HG03565 (cell line): Measurements from ENCODE around the gene MCM6.

ENCODE experiments used
- ATAC-seq: cut with Tn5 transposase; IDR thresholded peaks from one replicate; pipeline ENCODE4 v1.9.1; 2021; ENCODE audit warnings: mild to moderate bottlenecking, moderate library complexity; ENCODE audit not compliant: unreplicated experiment

The MCM6 gene

DNA sequence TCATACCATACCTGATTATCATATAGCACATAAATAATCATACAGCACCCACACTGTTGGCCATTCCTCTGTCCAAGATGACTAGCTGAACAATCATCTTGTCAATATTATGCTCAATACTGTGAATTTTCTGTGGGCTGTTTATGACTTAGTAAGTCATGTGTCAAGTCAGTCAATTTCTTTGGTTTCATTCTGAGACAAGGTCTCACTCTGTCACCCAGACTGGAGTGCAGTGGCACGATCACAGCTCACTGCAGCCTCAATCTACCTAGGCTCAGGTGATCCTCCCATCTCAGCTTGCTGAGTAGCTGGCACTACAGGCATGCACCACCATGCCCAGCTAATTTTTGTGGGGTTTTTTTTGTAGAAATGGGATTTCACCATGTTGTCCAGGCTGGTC, 5.7 kb downstream of the MCM6 start:
- peak; percentile 73 for ATAC-seq

DNA sequence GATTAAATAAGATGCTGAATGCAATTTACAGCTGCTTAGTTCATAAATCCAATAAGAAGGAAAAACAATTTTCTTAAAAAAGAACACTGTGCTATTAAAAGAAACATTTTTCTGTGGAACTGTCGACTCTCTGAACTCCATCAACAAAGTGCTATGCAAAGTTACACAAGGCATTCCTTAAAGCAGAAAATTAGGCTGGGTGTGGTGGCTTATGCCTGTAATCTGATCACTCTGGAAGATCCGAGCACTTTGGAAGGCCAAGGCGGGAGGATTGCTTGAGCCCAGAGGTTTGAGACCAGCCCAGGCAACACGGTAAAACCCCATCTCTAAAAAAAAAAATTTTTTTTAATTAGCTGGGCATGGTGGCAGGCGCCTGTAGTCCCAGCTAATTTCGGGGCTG, 13.0 kb downstream of the MCM6 start:
- ATAC-seq, result no peak

DNA sequence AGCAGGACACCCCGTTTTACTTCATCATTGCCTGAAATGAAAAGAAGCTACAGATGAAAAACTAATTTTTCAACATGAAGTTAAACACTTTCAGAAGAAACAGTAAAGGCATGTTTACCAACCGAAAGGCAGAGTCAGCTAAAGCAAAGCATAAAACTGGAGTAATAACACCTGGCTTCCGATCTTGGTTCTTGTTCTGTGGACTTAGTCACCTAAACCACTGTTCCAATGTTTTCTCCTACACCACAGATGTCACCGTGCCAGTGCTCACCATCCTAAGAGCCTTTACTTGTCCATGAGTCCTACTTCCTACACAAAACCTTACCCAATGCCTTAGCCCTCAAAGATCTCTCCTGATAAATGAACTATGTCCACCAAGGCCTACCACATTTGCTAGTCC, 13.5 kb downstream of the MCM6 start:
- no peak for ATAC-seq

DNA sequence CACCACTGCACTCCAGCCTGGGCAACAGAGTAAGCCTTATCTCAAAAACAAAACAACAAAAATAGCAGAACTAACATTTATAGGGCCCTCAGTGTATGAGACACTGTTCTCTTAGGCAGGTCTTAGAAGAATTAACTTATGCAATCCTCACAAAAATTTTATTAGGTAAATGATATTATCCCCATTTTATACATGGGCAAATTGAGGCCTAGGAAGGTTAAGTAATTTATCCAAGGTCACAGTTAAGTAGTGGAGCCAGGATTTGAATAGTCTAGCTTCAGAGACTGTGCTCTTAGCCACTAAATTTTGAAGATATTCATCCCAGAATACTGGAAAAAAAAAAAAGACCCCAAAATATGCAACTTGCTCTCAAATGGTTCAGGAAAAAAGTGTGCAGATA, 22.8 kb downstream of the MCM6 start:
- no peak for ATAC-seq

DNA sequence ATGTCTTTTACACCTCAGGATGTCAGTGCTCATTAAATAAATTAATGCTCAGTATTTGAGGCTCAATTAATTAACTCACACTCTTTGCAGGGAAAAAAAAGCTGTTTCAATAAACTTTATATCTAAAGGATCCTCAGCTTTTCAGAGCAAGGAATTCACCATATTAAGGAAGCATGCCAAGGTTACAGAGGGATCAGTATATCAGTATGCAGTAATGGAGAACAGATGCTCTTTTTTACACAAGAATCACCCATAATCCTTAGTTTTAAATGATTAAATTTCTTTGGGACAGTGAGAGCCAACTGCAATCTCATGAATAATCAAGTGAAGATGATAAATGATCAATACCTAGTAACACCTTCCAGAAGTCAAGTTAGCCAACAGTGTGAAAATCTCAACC, 24.4 kb downstream of the MCM6 start:
- no peak for ATAC-seq

DNA sequence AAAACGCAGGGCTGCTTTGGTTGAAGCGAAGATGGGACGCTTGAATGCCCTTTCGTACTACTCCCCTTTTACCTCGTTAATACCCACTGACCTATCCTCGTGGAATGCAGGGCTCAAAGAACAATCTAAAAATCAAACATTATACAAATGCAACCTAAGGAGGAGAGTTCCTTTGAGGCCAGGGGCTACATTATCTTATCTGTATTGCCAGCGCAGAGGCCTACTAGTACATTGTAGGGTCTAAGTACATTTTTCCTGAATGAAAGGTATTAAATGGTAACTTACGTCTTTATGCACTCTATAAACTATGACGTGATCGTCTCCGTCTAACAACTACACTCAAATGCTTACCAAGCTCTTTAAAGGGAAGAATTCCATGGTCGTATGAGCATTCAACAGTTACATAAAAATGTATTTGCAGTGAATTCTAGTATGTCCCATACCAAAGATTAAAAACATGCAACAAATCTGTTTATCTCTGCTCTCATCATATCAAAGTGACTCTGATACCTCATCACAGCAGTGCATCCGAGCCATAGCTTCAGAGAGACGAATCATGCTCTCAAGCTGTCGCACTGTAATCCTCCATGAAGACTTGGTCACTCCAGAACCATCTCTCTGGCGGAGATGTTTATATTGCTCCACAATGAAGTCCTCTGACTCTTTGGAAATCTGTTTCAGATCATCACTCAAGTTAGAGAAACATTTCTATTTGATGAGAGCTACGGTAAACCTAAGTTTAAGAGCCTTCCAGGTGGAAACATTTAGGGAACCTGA, 25.2 kb downstream of the MCM6 start:
- no peak for ATAC-seq

DNA sequence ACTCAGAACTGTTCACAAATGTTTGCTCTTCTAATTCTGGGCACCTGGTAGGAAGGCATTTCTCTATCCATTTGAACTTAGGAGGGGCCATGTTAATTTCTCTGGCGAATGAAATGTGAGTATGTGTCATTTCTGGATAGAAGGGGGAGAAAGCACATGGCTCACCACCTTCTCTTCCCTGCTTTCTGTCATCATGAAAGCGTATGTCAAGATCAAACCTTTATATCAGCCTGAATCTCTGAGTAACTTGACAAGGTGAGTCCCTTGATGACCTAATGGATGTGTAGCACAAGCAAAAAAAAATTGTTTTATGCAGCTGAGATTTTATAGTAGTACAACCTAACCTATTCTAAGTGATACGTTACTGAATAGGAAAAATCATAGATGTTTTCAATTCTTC, 27.2 kb downstream of the MCM6 start:
- ATAC-seq, result no peak

DNA sequence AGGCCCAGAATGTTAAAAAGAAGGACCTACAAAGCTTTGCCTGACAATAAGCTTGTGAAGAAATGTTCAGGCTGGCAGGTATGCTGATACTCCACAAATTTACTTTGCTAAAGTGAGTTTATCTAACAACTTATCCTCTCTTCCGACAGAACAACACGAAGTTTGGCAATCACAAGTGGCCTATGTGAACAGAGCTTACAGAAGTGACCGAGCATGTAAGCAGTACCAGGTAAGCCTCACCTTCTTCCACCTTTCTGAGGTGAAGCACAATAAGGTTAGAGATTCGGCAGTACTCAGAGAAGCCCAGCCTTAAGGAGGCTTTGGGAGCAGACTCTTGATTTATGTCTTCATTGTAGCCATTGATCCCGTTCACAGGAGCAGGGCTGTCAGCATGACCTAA, 30.2 kb downstream of the MCM6 start:
- no peak for ATAC-seq

DNA sequence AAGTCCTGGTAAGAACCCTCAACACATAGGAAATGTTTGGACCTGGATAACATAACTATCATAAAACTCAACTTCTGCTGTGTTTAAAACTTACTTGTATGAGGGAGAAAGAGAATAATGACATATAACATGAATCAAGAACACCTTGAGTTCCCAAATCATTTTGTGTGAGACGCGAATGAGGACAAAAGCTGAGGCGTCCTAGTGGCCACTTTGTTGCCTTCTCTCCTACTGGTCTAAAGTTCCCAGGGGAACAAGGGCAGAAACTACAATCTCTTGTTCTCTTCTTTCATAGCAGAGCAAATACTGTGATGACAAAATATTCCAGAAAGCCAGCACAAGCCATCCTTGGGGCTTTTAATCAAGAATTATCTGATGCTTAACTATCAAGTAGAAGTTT, 31.0 kb downstream of the MCM6 start:
- ATAC-seq, result no peak

DNA sequence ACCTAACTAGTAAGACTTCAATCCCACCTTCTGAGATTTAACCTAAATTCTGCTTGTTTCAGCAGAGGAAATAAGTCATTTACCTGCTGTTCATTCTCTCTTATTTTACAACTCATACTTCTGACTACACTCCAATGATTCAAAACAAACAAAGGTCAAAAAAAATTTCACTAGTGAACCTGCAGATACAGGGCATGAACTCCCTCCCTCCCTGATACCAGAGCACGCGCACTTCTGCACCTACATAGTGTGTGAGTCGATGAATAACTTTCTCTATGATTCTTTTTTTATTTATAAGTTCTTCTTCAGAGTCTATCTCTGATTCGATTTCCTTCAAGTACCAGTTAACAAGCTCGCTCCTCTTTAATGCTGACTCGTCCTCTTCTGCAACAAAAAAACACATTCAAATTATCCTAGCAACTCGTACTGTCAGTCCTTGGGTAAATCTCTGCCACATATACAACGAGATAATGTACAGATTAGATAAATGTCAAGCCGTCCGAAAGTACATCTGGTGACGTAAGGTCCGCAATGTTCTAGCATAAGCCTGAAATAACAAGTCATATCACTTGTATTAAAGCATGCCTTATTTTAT, 31.8 kb downstream of the MCM6 start:
- ATAC-seq, result no peak

DNA sequence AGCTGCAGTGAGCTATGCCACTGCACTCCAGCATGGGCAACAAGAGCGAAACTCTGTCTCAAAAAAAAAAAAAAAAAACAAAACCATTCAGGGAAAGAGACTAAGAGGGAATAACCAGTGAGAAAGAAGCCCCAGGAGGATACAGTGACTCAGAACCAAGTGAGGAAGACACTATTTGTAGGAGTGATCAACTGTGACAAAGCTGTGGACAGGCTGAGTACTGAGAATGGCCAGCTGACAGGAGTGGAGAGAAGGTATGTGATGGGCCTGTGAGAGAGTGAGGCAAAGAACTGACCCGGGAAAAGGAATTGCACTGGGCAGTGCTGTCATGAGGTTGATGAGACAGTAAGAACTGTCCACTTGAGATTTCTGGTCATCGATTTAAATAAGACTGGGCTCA, 32.6 kb downstream of the MCM6 start:
- ATAC-seq, result no peak

DNA sequence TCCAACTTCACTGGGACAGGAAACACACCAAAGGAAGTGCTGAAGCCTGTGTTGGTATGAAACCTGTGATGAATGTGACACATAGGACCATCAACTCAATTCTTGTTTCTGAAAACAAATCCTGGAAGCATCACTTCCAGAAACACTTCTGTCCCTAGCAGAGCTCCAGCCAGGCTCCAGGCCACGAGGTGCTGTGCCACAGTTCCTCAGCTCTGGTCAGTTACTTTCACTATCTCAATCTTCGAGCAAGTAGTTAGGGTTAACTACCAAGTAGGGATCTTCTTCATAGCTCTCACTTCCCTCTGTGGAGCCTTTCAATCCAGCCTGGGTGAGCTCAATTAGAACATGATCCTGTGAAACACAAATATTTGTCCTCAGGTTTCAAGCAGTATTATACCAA, 35.6 kb downstream of the MCM6 start:
- no peak for ATAC-seq

DNA sequence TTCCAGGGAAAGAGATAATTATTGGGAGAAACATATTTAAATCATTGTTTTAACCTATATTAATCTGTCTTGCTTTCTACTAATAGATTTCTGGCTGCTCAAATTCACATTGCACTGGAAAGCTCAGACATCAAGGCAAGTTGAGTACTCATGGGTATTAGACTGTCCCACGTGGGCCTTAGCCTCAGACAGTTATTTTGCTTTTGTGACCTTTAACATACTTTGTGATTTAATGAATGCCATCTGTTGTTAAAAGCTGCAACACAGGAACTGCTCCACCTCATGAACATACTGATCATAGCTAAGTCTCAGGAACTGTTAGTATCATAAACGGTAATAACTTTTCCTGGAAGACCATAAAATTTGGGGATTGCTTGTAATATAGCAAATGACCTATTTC, 36.5 kb downstream of the MCM6 start:
- no peak for ATAC-seq

DNA sequence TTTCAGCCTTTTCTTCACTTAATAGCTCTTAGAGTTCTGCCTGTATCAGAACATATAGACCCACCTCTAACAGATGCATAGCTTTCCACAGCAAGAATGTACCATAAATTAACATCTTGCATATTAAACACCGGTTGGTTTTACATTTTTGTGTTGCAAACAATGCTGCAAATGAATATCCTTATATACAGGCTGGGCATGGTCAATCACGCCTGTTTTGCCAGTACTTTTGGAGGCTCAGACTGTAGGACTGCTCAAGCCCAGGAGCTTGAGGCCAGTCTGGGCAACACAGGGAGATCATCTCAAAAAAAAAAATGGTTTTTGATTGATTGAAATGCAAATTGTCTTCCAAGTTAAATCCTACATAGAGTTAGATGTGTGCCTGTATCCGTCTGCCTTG, 37.7 kb downstream of the MCM6 start:
- no peak for ATAC-seq

DNA sequence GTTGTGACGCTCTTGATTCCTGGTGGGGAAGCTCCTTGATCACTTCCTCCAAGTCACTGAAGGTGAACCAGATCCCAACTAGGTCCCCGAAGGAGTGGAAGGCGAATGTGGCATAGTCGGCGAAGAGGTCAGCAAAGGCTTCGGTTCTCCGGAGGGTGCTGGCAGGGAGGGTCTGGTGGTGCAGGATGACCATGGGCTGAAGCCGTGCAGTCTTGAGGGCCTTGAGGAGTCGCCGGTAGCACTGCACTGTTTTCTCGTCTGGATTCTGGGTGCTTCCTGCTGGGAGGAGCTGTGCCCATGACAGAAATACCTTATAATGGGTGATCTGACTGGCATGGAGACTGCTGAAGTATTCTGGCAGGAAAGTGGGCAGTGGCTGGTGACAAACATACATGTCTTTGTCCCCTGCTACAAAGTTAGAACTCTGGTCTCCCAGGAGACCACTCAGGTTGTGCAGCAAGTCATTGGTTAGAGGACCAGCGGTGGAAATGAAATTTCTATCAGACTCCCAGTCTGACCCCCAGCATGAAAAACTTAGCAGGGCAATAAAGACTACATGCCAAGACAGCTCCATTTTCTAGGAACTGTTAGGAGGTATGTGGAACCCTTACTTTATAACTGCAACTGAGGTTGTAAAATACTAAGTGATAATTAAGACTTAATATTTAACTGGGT, 39.5 kb downstream of the MCM6 start, which contains the start of gene LCT:
Gene LCT, minus strand, starts transcription at position 589 of the 675 bp plus-strand sequence. Its CDS starts 15 bp downstream, at position 574.
- no peak for ATAC-seq

DNA sequence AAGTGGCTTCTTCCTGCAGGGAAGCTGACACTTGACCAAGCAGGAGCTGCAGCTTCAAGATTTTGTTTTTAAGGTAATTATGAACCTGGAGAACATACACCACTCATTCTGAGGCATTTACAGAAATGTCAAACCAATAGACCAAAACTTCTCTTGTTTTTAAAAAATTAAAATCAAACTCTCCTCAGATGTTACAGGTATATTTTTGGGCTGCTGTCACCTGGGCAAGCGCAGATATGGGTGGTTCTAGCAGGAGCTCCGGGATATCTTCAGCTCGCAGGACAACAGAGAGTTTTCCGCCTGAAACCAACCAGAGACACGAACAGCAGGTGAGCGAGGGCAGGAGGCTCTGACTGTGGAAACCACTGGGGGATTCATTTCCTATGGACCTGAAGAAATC, 43.4 kb downstream of the MCM6 start:
- no peak for ATAC-seq

DNA sequence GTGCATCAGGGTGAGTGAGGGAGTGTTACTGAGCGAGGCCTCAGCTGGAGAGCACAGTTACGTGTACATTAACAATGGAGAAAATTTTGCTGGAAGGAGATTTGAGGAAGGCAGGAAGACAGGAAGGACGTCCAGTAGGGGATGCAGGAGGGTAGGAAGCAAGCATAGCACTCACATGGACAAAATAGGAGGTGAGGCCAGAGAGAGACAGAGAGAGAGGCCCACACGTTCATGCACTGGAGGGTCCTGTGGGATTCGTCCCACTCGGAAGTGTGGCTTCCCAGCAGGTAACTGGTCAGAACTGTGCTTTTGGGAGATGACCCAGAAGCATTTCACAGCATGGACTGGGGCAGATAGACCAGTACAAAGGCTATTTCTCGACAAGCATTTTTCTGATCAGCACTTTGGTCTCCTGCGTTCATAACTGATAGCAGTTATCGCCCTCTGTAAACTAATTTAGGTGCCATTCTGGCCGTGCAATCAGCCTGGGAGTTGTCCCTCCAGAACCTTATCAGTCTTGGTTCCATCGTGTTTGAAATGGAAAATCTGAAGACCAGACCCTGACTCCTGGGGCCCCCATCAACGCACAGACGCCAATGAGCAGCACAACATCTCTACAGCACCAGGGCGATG, 44.9 kb downstream of the MCM6 start:
- no peak for ATAC-seq

DNA sequence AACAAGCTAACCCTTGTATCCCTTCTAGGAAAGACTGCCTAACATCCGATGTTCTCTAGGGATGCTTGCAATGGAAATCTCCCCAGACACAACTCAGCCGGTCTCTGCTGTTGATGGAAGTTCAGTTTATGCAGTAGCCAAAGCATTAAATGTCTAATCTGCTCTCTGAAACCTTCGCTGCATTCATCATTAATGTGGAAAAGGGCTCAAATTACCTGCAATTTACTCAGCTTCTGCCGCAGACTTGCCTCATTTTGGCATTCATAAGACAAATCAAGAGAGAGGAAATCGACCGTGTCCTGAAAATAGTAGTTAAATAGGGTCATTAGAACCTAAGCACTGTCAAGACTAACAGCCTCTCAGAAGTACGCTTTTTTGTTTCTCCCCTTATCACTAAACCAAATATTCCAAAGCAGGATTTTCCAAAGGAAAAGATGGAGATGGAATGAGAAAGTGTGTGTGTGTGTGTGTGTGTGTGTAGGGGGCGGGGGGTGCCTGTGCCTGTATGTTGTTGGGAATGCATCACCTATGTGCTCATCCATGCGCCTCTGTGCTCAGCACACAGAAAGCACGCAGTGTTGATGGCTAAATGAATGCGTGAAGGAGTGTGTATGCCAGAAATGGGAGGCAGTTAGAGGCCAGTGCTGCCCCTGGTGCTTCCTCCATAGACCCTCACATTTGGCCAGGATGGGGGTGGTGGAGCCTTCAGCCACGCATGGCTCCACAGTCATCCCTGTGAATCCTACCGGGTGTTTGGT, 46.7 kb downstream of the MCM6 start:
- ATAC-seq, result no peak

DNA sequence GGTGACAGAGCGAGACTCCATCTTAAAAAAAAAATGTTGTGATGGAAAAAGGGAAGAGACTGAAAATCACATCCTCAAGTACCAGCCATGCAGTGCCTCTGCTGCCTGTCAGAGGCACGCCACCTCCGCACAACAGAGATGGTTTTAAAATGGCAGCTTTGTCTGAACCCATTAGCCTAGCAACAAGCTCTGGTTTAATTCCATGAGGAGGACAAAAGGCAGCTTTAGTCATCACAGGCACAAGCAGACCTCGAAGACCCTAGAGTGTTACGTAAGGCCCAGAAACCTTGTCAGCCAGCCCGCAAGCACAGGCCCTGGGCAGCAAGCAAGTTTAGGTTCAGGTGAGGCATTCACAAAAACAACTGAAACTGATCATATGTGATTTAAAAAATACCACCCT, 49.7 kb downstream of the MCM6 start:
- ATAC-seq, result no peak

DNA sequence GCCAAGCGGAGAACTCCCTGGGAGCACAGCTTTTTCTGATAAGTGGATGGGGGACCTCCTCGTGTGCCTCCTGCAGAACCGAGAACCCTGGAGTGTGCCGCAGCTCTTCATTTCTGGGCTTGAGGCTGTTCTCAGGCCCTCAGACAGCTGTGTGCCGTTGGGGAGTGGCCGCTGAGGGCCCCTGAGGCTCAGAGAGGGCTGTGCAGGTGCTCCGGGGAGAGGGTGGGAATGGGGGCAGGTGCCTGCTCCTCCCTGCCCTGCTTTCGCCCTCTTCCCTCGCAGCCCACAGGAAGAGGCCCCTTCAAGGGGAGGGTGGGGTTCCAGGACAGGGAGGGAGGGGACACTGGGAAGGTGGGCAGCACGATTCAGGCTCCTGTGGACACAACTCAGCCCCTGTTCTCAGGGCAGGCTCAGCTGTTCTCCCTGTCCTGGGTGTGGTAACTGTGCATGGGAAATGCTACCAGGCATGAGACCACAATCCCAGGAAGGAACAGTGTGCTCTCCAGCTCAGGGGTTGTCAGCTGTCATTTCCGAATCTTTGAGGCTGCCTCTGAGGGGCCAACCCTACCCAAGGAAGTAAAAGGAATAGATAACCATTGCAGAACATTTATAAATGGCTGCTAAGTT, 50.6 kb downstream of the MCM6 start:
- ATAC-seq, result no peak

DNA sequence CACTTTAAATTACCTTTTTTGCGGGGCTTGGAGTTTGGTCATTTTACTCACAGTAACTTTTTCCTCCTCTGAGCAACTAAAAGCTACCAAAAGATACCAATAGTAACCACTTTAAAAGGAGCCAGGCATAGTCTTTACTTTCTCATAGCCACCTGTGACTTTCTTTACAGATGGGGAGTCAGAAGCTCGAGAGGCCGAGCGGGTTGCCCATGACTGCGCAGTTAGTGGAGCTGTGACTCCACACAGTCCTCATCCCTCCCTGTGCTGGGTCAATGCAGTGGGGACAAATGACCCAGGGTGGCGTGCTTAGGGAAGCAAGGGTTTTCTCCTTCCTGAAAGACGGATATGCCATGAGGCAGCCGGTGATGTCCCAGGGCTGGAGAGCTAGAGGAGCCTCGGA, 51.1 kb downstream of the MCM6 start:
- no peak for ATAC-seq
